Left cardiac atrium (tissue), 4 donors: ENCODE measurements around the gene TMEM192. TPM values are rescaled to one million over a fixed set of nuclear protein-coding genes. Genes with fewer than 3 reads are reported as not detected.
"Not testable (repeated sequence)": the region's sequence is repeated elsewhere in the genome, so short reads cannot be mapped to it uniquely, and the experiment has no call there.

ENCODE experiments used
- ATAC-seq, 2 donors: fragments of 200-7000 bp; cut with Tn5 transposase; one replicate each; pipeline ENCODE4 v1.9.1; 2020; ENCODE audit warnings: mild to moderate bottlenecking in 2 of 2, moderate library complexity in 2 of 2
- DNase-seq: peaks from one replicate; pipeline ENCODE4 v3.0.0-alpha.2; 2020
- intact Hi-C, 2 donors: fragments of 100-400 bp; cut with DNase I; formaldehyde crosslinking; loops; one replicate each; pipeline versions ENCODE4 v1.14.1 to v1.15.1; 2022 to 2023
- total RNA-seq, 2 donors: library from RNA; stranded (reverse); fragmentation: NEBNext Ultra II Directional; extraction: Animal tissue kit (Norgen Biotek cat#: 25700); gene quantifications; one replicate each; pipeline ENCODE4 v1.2.1, GENCODE V29; 2021
- donor health status: DM: no; HTN: yes; CAD: no.
- donor health status: DM: no; HTN: yes; CAD: no; lungs with severe emphysema.
- donor health status: DM: yes; HTN: yes; CAD: no.
- donor health status: Dilated cardiomyopathy.

Gene TMEM192
- total RNA-seq, 2 donors from 2014 or later, result 16.5 to 17.2 TPM

DNA sequence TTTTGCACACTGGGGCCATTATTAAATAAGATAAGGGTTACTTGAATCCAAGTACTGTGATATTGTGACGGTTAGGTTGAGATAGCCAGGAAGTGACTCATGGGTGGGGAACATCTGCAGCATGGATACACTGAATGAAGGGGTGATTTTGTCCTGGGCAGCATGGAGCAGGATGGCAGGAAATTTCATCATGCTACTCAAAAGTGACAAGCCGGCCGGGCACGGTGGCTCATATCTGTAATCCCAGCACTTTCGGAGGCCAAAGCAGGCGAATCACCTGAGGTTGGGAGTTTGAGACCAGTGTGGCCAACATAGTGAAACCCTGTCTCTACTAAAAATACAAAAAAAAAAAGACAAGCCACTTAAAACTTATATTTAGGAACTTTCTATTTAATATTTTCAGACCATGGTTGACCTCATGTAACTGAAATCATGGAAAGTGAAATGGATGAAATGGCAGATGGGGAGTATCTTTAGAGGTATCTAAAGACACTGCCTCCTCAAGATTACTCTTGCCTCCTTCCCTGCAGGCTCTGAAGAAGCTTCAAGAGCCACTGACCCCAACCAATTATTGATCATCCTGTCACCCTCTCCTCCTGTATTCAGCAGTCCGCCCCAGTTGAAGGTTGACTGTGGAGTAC lies 84.8 kb downstream of the TMEM192 start:
- no peak for DNase-seq
- intact Hi-C loops, result no loop called here
- no peak for ATAC-seq

GRCh38 chr4:165025782-165026181 lies 86.9 kb downstream of the TMEM192 start:
- DNase-seq, ATAC-seq, intact Hi-C loops: not testable (repeated sequence)

Other genes with a start within 250 kb of the TMEM192 start
- gene APELA, start 235.7 kb downstream of the TMEM192 start, total RNA-seq, result not detected
- 1 to 10 TPM; 2.0 to 2.7 TPM for gene TRIM61, start 135.2 kb downstream of the TMEM192 start, total RNA-seq
- gene TRIM60, start 80.9 kb downstream of the TMEM192 start, total RNA-seq, result not detected
- not detected for gene TRIM75, start 59.0 kb downstream of the TMEM192 start, total RNA-seq
- 10 to 100 TPM; 11.0 to 14.3 TPM for gene KLHL2, start 94.7 kb upstream of the TMEM192 start, total RNA-seq
- 10 to 100 TPM; 16.8 to 22.9 TPM for gene MSMO1, start 214.8 kb upstream of the TMEM192 start, total RNA-seq